Measurements from ENCODE around the gene MYO19.

DNA sequence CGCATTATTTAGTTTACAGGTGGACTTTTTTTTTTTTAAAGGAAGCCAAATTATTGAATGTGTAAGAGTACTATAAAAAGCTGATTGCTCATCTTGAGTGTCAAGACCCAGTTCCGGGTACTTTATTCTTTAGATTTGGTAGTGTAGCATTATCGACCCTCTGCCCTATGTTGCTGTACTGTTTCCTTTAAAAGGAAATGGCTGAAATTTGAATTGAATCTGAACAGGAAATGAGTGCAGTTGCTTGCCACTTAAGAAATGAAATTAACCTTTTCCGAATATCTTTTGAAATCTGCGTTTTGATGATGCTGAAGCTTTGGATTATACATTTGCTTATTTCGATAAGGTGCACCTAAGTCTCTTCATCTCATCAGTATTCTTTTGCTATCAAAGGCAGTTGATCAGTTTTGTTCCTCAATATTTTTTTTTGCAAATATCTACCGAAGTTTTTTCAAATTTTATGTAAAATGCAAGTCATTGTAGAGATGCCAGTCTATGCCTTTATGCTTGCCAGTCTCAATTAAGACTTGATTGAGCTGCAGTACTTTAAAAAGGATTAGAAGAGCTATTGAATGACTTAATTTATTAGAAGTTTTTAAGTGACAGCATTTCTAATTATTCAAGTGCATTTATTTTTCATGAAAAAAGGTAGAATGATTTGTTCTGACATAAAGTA lies 11.9 kb upstream of the MYO19 start:
- TF ChIP-seq, protein P1, sequence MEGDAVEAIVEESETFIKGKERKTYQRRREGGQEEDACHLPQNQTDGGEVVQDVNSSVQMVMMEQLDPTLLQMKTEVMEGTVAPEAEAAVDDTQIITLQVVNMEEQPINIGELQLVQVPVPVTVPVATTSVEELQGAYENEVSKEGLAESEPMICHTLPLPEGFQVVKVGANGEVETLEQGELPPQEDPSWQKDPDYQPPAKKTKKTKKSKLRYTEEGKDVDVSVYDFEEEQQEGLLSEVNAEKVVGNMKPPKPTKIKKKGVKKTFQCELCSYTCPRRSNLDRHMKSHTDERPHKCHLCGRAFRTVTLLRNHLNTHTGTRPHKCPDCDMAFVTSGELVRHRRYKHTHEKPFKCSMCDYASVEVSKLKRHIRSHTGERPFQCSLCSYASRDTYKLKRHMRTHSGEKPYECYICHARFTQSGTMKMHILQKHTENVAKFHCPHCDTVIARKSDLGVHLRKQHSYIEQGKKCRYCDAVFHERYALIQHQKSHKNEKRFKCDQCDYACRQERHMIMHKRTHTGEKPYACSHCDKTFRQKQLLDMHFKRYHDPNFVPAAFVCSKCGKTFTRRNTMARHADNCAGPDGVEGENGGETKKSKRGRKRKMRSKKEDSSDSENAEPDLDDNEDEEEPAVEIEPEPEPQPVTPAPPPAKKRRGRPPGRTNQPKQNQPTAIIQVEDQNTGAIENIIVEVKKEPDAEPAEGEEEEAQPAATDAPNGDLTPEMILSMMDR (tag by site-specific recombination; IDR thresholded peaks at IDR 0.05) = no peak
- TF ChIP-seq ZNF473 (tag by site-specific recombination; IDR thresholded peaks at IDR 0.05) = no peak
- TF ChIP-seq, protein P2, sequence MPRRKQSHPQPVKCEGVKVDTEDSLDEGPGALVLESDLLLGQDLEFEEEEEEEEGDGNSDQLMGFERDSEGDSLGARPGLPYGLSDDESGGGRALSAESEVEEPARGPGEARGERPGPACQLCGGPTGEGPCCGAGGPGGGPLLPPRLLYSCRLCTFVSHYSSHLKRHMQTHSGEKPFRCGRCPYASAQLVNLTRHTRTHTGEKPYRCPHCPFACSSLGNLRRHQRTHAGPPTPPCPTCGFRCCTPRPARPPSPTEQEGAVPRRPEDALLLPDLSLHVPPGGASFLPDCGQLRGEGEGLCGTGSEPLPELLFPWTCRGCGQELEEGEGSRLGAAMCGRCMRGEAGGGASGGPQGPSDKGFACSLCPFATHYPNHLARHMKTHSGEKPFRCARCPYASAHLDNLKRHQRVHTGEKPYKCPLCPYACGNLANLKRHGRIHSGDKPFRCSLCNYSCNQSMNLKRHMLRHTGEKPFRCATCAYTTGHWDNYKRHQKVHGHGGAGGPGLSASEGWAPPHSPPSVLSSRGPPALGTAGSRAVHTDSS (tag by site-specific recombination; IDR thresholded peaks at IDR 0.05) = no peak
- TF ChIP-seq MZF1 (tag by site-specific recombination; IDR thresholded peaks at IDR 0.05; ENCODE audit: borderline replicate concordance) = no peak
- TF ChIP-seq ZNF121 (tag by site-specific recombination; IDR thresholded peaks at IDR 0.05) = no peak
- TF ChIP-seq, protein P3, sequence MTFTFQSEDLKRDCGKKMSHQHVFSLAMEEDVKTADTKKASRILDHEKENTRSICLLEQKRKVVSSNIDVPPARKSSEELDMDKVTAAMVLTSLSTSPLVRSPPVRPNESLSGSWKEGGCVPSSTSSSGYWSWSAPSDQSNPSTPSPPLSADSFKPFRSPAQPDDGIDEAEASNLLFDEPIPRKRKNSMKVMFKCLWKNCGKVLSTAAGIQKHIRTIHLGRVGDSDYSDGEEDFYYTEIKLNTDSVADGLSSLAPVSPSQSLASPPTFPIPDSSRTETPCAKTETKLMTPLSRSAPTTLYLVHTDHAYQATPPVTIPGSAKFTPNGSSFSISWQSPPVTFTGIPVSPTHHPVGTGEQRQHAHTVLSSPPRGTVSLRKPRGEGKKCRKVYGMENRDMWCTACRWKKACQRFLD (tag by site-specific recombination; IDR thresholded peaks at IDR 0.05) = no peak
- TF ChIP-seq, protein P4, sequence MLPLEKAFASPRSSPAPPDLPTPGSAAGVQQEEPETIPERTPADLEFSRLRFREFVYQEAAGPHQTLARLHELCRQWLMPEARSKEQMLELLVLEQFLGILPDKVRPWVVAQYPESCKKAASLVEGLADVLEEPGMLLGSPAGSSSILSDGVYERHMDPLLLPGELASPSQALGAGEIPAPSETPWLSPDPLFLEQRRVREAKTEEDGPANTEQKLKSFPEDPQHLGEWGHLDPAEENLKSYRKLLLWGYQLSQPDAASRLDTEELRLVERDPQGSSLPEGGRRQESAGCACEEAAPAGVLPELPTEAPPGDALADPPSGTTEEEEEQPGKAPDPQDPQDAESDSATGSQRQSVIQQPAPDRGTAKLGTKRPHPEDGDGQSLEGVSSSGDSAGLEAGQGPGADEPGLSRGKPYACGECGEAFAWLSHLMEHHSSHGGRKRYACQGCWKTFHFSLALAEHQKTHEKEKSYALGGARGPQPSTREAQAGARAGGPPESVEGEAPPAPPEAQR (tag by site-specific recombination; IDR thresholded peaks at IDR 0.05) = no peak
- TF ChIP-seq, protein P5, sequence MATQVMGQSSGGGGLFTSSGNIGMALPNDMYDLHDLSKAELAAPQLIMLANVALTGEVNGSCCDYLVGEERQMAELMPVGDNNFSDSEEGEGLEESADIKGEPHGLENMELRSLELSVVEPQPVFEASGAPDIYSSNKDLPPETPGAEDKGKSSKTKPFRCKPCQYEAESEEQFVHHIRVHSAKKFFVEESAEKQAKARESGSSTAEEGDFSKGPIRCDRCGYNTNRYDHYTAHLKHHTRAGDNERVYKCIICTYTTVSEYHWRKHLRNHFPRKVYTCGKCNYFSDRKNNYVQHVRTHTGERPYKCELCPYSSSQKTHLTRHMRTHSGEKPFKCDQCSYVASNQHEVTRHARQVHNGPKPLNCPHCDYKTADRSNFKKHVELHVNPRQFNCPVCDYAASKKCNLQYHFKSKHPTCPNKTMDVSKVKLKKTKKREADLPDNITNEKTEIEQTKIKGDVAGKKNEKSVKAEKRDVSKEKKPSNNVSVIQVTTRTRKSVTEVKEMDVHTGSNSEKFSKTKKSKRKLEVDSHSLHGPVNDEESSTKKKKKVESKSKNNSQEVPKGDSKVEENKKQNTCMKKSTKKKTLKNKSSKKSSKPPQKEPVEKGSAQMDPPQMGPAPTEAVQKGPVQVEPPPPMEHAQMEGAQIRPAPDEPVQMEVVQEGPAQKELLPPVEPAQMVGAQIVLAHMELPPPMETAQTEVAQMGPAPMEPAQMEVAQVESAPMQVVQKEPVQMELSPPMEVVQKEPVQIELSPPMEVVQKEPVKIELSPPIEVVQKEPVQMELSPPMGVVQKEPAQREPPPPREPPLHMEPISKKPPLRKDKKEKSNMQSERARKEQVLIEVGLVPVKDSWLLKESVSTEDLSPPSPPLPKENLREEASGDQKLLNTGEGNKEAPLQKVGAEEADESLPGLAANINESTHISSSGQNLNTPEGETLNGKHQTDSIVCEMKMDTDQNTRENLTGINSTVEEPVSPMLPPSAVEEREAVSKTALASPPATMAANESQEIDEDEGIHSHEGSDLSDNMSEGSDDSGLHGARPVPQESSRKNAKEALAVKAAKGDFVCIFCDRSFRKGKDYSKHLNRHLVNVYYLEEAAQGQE (tag by site-specific recombination; IDR thresholded peaks at IDR 0.05) = no peak
- no peak for TF ChIP-seq ZNF274 (IDR thresholded peaks at IDR 0.05; ENCODE audit: low read length)
- no peak for TF ChIP-seq ZNF274 (tag by site-specific recombination; IDR thresholded peaks at IDR 0.05; ENCODE audit: borderline replicate concordance)
- TF ChIP-seq ZBTB1 (tag by site-specific recombination; IDR thresholded peaks at IDR 0.05) = no peak
- no peak for TF ChIP-seq YY1 (tag by site-specific recombination; IDR thresholded peaks at IDR 0.05)

Measured in HEK293 (cell line).